NCI-H526 (cell line): ENCODE results near the gene PF4V1.
A peak's percentile ranks its signal among the peaks of the same experiment; 100 is the strongest.
"Not testable (repeated sequence)": the region's sequence is repeated elsewhere in the genome, so short reads cannot be mapped to it uniquely, and the experiment has no call there.

ENCODE experiments used
- DNase-seq, 2 experiments: peaks; one replicate each; lab custom pipeline; 2025; lab: John Stamatoyannopoulos, UW

PF4V1 gene

DNA sequence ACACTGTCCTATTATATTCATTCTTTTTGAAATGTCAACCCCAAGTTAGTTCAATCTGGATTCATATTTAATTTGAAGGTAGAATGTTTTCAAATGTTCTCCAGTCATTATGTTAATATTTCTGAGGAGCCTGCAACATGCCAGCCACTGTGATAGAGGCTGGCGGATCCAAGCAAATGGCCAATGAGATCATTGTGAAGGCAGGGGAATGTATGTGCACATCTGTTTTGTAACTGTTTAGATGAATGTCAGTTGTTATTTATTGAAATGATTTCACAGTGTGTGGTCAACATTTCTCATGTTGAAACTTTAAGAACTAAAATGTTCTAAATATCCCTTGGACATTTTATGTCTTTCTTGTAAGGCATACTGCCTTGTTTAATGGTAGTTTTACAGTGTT is 17.7 kb downstream of the PF4V1 start:
- no peak for DNase-seq

DNA sequence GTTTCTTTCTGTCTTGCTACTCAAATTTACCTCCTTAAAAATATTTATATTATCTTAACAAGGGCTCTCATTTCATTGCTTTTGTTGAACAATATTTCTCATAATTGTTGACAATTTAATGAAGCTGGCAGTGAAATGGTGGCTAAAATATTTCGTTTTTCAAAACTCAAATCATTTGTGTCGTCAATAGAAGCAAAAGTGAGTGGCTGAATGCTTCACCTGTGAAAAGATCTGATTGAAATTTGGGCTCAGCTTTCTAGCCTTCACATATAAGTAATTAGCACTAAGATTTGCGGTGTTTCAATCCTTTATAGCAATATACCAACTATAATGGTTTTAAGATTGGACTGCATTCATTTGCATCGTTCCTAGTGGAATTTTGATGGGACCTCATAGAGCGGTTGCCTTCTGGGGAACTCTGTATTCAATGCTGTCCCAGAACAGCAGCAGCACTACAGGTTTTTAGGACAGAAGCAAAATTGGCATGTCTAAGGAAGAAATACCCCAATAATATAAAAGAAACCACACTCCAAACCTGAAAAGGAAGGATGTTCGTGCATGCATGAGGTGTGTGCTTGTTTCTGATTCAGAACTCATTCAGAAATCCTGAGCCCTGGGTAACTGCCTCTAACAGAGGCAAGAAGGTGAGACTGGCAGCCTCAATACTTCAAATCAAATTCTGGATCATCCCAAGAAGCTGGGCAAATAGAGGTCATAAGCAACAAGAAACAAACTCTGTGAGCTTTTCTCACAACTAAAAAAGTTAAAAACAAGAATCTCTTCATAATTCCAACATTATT is 18.6 kb downstream of the PF4V1 start:
- no peak for DNase-seq

DNA sequence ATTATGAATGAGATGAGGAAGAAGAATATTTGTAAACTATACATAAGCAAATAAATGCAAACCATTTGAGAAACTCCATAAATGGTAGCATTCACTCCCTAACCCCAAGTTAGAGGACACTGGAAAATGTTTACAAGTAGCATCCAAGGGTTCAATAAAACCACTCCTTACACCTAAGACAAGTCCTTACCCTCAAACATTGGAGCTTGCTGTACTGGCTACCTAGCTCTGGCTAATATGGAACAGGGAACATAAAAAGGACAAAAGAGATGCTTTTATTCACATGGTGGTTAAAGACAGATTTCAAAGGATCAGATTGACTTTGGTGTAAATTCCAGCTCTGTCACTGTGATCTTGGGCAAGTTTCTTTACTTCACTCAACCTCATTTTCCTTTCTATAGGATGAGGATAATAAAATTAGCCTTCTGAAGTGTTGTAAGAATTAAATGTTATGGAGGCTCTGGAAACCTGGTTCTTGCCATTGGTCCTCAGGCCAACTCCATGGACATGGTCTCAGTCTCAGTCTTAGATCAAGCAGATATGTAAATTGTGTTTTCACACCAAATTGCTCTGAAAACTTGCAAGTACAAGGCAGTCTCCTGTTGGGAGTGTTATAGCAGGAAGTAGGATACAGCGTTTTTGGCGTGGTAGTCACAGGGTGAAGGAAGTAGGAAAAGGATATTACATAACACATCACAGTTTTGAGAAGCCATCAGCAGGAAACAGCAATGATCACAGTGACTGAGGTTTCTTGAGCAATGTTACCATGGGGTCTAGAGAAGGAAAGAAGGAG is 19.4 kb downstream of the PF4V1 start:
- DNase-seq = no peak

DNA sequence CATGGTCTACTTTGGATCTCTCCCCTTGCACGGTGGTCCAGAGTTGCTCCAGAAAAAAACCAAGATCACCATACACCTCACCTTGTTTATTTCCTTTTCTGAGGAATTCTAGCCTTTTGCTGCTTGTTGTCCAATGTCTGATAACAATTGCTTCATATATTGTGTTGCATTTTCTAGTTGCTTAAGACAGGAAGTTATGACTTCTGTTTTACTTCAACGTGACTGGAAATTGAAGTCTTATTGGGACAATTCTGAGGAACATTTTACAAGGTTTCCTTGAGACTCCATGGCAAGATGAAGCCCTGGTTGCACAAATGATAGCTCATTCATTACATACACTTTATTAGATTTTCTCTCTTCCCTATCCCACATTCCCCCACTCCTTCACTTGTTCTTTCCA is 21.3 kb downstream of the PF4V1 start:
- no peak for DNase-seq

DNA sequence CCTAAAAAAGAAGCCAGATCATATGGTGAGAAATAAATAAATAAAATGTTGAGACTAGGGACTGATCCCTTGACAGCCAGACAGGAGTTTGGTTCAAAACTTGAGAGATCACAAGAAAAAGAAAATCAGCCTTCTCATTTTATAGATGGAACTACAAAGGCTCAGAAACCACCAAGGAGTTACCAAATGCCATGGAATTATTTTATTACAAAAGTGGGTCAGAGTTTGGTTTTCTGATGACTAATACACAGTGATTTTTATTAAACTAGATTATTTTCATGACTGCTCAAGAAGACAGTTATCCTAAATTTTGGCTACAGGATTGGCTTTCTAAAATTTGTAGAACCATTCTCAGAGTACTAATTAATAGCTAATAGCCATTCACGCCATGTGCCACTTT is 22.3 kb downstream of the PF4V1 start:
- DNase-seq = no peak

DNA sequence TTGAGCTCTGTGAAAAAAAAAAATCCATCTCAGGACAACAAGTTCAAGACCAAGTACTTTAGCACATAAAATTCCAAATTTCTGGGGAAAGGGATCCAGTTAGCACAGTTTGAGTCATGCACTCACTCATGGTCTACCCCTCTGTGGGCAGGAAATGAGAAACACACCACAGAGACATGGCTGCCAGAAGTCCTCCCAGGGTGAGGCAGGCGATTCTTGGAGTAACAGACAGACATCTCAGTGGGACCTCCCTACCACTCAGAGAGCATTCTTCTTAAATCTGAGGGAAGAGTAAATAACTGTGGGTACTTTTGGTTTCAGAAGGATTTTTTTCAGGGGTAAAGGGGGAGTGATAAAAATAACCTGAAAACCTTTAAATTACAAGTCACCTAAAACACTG is 30.2 kb downstream of the PF4V1 start:
- no peak for DNase-seq

DNA sequence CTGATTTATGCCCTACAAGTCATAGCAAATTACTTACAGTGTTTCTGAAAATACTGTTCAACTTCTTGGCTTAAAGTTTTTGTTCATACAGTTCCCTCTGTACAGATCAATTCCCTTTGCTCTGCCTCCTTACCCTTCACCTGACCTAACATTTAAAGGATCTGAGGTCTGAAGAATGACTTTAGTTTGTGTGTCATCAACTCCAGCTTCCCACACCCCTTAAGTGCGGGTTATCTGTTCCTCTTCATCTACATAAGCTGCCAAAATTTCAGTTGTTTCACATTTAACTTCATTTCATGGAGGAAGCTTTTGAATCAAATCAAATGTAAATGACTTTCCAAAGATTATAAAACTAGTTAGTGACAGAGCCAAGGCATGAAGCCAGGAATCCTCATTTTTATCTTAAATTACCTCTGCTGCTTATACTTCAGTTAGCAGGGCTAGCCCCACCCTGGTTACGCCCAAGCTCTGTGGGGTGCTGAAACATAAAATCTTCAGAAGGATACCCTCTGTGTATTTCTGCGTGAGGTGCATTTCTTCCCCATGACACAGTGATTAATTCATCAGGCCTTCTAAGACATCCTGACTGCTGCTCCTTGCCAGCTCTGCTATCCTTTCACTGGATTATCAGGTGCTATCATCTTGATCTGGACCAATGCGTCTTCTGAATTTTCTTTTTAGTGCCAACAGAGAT is 32.6 kb downstream of the PF4V1 start:
- DNase-seq = no peak

DNA sequence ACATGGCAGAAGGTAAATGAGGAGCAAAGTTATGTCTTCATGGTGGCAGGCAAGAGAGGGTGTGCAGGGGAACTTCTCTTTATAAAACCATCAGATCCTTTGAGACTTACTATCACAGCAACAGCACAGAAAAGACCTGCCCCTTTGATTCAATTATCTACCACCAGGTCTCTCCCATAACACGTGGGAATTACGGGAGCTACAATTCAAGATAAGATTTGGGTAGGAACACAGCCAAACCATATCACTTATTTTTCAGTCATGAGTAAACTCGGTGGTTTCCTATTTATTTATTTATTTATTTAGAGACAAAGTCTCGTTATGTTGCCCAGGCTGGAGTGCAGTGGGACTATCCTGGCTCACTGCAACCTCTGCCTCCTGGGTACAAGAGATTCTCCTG is 38.2 kb downstream of the PF4V1 start:
- DNase-seq = no peak

DNA sequence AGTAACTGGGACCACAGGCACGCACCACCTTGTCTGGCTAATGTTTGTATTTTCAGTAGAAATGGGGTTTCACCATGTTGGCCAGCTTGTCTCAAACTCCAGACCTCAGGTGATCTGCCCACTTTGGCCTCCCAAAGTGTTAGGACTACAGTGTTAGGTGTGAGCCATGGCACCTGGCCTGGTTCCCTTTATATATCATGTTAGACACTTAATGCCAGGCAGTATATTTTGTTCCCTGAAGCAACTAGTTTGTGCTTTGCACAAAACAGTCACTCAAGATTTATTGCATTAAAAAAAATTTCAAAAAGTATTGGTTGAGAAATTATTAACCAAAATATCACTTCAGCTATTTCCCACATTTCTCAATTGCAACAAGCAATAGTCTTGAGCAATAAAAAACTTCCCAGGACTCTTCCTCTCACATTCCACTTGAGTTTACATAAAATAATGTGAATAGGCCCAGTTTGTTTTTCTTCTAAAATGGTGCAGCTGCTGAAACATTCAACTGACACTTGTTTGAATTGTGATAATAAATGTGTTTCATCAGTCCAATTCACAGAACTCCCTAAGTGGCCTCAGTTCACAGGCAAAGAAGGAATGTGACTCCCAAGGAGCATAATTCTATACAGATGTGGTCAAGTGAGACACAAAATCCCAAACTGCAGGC is 38.8 kb downstream of the PF4V1 start:
- no peak for DNase-seq

DNA sequence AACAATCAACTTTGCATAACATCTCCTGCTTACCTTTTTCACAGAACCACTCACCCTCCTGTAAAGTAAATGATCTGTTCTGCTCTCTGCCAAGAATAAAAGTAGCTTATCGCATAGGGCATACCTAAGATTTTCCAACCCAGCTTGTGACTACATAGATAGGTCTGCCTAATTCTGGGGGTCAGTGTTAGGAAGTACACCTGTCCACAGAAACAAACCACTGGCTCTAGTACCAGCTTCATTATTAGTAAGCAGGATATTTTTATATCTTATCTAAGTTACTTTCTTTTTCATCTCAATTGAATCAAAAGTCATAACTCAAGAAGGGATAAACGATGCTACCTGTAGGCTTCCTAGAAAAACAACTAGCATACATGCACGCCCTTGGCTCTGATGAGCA is 39.9 kb downstream of the PF4V1 start:
- DNase-seq = no peak

DNA sequence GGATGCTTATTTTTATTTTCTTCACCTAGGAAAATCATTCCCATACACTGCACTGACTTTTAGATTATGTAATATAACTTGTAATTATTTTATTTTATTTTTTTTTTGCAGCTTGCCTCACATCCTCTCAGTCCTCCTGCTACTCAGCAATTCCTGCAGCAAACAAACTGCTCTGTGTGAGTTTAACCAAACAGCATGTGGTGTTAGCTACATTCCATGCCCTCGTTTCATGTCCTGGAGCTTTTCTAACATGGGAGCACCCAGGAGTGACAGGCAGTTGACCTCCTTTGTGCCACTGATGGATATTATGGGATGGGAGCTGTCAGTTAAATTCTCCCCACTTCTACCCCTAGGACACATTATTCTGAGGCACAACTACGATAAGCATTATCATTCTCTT is 40.9 kb downstream of the PF4V1 start:
- no peak for DNase-seq

DNA sequence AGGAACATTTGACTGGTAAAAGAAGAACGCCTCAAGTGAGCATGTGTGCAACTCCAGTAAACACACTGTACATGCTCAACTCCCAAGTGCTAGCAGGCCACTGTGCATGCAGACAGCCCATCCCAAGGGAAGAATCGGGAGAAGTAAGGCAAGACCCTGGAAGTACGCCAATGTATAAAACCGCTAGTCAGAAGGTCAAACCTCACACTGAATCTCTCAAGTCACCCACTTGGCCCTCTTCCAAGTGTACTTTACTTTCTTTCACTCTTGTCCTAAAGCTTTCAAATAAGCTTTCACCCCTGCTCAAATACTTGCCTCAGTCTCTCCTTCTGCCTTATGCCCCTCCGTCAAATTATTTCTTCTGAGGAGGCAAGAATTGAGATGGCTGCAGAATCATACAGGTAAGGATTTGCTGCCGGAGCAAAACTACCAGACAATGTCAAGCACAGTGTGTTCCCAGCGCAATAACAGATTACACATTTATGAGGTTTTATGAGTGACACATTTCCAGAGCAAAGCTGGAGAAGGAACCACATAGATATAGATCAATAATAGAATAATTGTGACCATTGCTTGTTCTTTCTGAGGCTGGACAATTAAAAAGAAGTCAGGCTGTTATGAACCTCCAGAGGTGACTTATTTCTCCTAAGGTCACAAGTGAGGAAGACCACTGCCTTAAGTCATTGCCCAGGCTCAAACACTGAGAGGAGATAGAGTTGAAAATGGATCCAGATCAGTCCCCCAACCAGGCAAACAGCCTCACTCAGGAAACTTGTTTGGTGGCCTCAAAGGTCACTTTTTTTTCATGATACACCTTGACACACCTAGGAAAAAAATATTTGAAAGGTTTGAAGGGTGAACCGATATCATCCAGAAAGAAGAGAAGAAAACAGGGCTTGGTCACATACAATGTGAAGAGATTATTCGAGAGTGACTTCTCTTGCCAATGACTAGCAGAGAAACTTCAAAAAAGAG is 42.4 kb downstream of the PF4V1 start:
- DNase-seq = no peak

DNA sequence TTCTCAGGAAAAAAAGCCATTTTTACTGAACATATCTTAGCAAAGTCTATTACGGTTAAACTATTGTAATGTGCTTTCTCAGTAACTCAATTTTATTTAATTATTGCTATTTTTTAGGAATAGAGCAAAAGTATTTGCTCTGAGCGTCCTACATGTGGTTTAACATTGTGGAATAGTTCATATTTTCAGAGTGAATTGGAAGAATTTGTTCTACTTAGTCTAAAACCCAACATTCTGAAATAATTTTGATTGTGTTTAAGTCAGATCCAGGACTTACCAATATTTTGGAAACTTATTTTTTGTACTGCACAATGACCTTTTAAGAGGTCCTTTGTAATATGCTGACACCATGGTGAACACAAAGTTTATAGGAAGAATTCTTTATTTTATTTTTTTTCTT is 43.3 kb downstream of the PF4V1 start:
- DNase-seq = no peak

DNA sequence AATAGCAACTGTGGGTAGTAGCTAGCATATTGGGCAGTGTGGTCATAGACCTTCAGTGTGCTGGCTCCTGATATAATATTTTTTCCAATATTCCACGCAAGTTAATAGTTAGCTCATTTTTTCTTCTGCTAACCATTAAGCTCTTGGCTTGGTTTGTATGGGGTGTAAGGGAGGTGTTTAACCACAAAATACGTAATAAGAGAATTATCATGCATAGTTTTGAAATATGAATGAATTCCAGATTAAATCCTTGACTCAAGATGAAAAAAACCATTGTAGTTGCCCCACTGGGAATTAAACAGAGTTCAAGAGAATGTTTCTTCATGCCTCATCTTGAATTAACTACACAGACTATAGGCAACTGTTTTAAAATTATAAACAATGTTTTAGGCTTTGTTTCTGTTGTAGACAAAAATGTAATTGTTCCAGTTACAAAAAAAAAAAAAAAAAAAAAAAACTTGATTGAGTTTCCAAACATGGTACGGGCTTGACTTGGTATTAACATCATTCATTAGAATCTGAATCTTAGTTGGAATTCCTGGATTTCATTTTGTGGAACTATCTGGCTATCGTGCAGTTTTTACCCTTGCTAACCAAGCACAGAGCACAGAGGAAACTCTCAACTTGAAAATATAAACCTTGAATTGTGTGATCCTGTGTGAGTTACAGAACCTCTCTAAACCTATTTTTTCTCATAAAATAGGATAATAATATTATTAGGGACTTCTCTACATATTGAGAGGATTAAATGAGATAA is 44.5 kb downstream of the PF4V1 start:
- DNase-seq = no peak

DNA sequence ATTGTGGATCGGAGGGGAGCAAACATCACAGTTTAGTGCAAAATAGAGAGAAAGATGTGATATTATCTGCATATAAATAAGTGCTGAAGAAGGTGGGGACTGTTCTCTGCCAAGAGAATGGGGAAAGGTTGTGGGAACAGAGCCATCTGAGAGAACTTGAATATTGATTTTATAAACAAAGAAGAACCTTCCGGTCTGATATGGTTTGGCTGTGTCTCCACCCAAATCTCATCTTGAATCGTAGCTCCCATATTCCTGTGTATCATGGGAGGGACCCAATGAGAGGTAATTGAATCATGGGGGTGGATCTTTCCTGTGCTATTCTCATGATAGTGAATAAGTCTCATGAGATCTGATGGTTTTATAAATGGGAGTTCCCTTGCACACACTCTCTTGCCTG is 46.2 kb downstream of the PF4V1 start:
- DNase-seq = not testable (repeated sequence)

DNA sequence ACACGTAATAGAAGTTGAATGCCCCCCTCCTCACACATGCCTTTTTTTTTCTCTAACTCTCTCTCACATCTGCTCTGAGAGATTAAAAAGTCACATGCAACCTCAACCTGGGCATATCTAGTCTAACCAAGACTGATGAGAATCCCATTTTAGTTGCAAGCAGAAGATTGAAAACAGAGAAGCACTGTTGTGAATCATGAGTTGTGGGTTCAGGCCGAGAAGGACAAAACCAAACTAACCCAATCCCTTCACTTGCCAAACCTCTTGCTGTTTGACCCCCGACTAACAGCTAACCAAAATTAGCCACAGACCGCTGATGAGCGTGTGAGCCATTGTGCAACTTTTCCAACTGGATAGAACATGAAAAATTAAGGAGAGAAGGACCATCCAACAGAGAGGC is 47.9 kb downstream of the PF4V1 start:
- peak in 1 of 2 experiments; percentile 8 for DNase-seq

DNA sequence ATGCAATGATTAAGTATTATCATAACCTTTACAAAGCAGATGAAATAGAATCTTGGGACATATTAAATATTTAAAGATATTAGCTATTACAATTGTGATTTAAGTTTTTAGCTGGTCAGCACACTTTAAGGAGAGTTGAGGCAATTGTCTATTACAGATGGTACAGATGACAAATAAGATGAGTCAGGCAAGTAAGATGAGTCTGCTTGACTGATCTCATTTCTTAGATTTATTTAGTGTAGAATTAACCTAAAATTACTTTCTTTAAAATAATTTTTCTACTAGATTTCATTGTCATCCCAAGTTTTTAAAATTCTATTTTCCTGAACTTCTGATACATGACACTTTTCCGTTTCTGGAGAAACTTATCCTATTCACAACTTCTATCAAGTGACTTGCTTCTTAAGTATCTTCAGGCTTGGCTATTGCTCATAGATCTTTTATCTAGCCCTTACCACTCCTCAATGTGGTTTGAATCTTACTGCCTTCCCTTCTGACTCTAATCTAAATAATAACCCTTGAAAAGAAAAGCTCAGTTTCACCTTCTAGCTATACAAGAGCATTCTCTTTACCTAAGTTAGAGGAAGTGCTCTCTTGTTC is 49.0 kb downstream of the PF4V1 start:
- DNase-seq = no peak

DNA sequence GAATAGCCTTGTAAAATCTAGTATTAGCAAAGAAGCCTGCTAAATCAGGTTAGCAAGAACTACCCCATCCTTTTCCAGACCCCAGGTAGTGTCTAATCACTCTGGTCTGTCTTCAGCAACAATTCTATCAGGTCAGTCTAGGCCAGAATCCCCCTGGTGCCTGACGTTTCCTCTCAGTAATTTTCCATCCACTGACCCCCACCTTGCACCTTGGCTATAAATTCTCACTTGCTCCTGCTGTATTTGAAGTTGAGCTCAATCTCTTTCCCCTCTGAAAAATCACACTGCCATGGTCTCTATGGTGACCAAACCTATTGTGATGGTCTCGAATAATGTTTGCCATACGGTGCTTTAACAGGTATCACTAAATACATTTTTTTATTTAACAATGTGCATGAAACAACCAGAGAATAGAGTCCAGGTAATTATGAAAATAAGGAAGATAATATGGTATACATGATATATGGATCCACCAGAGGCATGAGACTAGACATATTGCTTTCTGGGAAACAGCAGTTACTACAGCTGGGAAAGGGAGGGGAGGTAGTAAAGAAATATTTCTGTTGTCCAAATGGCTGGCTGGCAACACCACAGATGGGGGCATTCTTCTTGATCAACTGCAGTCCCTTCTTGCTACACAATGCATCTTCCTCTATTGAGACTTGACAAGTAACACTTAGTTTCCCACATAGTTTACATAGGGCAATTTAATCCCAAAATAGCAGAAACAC is 49.9 kb downstream of the PF4V1 start:
- DNase-seq = no peak
